Gastroesophageal sphincter (tissue), 3 donors: ENCODE results near the gene WNT3.

Source experiments
- EP300 ChIP-seq: sonication (generic); formaldehyde crosslinking; IDR thresholded peaks from one replicate; pipeline ENCODE4 v1.6.1; 2017; ENCODE audit warnings: antibody characterized with exemption, mild to moderate bottlenecking
- POLR2A ChIP-seq, 2 donors: fragments of 450-650 bp; IDR thresholded peaks; one replicate each; pipeline ENCODE4 v1.6.1; 2017; ENCODE audit warnings: antibody characterized with exemption in 2 of 2, mild to moderate bottlenecking in 2 of 2, moderate library complexity in 1 of 2
- POLR2AphosphoS5 ChIP-seq: sonication (generic); formaldehyde crosslinking; IDR thresholded peaks from one replicate; pipeline ENCODE4 v1.6.1; 2017; ENCODE audit warnings: antibody characterized with exemption
- TF ChIP-seq, protein P1 (sequence below), 4 experiments: fragments of 200-600 bp in 2 of 4; fragments of 450-650 bp in 2 of 4; sonication (generic) in 1 of 4; IDR thresholded peaks; one replicate each; pipeline ENCODE4 v1.5.1; 2017 to 2019; ENCODE audit warnings: antibody characterized with exemption in 4 of 4, mild to moderate bottlenecking in 2 of 4, moderate library complexity in 2 of 4

- TF ChIP-seq POLR2AphosphoS5 = no peak
- TF ChIP-seq, protein P1, sequence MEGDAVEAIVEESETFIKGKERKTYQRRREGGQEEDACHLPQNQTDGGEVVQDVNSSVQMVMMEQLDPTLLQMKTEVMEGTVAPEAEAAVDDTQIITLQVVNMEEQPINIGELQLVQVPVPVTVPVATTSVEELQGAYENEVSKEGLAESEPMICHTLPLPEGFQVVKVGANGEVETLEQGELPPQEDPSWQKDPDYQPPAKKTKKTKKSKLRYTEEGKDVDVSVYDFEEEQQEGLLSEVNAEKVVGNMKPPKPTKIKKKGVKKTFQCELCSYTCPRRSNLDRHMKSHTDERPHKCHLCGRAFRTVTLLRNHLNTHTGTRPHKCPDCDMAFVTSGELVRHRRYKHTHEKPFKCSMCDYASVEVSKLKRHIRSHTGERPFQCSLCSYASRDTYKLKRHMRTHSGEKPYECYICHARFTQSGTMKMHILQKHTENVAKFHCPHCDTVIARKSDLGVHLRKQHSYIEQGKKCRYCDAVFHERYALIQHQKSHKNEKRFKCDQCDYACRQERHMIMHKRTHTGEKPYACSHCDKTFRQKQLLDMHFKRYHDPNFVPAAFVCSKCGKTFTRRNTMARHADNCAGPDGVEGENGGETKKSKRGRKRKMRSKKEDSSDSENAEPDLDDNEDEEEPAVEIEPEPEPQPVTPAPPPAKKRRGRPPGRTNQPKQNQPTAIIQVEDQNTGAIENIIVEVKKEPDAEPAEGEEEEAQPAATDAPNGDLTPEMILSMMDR (IDR thresholded peaks at IDR 0.05) = no peak
- no peak for TF ChIP-seq POLR2A (IDR thresholded peaks at IDR 0.05)
- no peak for TF ChIP-seq EP300
These were observed 36.5 kb upstream of the WNT3 start for GRCh38 chr17:46854948-46855347.
